ENCODE results near the gene IL25.

- TF ChIP-seq CTCF (conservative IDR thresholded peaks at IDR 0.05), result no peak
- no peak for TF ChIP-seq ZFX (IDR thresholded peaks at IDR 0.05)
Measured at GRCh38 chr14:23381871-23382270, 9.3 kb downstream of the IL25 start.

Data from C4-2B (cell line).